ENCODE data around the gene MRTFB.
A peak's percentile ranks its signal among the peaks of the same experiment; 100 is the strongest.
"Not testable (repeated sequence)": the region's sequence is repeated elsewhere in the genome, so short reads cannot be mapped to it uniquely, and the experiment has no call there.

Gene MRTFB, protein sequence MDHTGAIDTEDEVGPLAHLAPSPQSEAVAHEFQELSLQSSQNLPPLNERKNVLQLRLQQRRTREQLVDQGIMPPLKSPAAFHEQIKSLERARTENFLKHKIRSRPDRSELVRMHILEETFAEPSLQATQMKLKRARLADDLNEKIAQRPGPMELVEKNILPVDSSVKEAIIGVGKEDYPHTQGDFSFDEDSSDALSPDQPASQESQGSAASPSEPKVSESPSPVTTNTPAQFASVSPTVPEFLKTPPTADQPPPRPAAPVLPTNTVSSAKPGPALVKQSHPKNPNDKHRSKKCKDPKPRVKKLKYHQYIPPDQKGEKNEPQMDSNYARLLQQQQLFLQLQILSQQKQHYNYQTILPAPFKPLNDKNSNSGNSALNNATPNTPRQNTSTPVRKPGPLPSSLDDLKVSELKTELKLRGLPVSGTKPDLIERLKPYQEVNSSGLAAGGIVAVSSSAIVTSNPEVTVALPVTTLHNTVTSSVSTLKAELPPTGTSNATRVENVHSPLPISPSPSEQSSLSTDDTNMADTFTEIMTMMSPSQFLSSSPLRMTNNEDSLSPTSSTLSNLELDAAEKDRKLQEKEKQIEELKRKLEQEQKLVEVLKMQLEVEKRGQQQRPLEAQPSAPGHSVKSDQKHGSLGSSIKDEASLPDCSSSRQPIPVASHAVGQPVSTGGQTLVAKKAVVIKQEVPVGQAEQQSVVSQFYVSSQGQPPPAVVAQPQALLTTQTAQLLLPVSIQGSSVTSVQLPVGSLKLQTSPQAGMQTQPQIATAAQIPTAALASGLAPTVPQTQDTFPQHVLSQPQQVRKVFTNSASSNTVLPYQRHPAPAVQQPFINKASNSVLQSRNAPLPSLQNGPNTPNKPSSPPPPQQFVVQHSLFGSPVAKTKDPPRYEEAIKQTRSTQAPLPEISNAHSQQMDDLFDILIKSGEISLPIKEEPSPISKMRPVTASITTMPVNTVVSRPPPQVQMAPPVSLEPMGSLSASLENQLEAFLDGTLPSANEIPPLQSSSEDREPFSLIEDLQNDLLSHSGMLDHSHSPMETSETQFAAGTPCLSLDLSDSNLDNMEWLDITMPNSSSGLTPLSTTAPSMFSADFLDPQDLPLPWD

DNA sequence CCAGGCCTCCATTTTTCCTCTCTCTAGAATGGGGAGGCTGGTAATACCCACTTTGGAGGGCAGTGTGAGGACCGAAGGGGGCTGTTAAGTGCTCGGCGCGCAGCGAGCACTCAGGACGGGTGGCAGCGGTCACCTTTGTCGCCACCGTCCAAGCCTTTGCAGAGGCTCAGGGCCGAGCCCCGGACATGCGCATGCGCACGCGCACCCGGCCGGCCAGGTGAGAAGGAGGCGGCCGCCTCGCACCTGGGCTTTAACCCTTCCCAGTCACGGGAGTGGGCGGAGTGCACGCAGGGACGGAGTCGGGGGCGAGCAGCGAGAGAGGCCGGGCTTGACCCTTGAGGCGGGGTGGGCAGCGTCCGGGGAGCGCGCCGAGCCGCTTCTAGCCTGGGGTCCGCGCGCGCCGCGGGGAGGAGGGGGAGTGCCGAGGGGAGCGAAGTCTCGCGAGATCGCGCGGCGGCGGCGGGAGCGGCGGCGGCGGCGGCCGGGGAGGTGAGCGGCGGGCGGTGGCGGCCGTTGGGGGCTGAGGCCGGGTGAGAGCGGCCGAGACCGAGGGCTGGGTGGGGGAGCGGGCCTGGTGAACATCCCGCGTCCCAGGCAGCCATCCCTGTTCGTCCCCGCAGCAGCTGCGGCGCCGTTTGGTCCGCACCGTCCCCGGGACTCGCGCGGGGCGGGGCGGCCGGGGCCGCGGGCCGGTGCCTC, at the start of gene MRTFB:
TSS of gene MRTFB (plus strand) at position 443 of the 699 bp plus-strand sequence. CDS start 69,288 bp downstream, outside the sequence.
- peak; percentile 50 for DNase-seq (ENCODE audit: low read depth, low spot score)

DNA sequence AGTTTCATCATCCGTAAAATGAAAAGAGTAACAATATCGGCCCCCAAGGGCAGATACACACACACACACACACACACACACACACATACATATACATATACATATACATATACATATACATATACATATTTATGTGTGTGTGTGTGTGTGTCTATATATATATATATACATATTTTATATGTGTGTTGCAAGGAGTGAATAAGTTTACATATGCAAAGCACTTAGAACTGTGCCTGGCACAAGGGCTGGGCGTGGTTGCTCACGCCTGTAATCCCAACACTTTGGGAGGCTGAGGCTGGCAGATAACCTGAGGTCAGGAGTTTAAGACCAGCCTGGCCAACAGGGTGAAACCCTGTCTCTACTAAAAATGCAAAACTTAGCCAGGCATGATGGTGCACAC, 47.6 kb upstream of the MRTFB start:
- DNase-seq (ENCODE audit: low read depth, low spot score) = not testable (repeated sequence)

DNA sequence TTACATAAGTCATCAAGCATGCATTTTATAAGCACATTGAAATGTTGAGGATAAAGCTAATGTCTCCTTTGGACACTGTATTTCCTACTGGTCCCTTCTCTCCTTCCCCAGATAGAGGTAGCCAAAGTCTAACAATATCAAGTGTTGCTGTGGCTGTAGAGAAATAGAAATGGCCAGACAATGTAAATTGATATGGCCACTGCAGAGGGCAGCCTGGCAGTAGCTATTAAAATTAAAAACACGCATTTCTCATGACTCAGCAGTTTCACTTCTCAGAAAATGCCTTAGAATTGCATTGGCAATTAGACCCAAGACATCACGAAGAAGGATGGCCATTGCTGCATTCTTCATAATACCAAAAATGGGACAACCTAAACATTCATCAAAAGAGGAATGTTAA, 46.8 kb upstream of the MRTFB start:
- no peak for DNase-seq (ENCODE audit: low read depth, low spot score)

DNA sequence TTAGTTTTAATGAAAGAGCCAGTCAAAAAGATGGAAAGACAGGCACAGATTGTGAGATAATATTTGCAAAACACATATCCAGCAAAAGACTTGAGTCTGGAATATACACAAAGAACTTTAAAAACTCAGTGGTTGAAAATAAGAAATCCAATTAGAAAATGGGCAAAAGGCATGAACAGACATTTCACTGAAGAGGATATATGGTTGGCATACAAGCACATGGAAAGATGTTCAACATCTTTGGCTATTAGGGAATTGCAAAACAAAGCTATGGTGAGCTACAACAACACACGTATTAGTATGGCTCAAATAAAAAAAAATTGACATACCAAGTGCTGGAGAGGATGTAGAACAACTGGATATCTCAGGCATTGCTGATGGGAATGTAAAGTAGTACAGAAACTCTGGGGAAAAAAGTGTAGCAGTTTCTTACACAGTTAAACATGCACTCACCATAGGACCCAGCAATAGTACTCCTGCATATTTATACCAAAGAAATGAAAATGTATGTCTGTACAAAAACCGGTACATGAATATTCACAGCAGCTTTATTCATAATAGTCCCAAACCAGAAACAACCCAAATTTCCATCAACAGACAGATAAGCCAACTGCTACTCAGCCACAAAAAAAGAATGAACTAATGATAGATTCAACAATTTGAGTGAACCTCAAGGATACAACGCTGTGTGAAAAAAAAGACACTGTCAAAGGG, 44.4 kb upstream of the MRTFB start:
- no peak for DNase-seq (ENCODE audit: low read depth, low spot score)

DNA sequence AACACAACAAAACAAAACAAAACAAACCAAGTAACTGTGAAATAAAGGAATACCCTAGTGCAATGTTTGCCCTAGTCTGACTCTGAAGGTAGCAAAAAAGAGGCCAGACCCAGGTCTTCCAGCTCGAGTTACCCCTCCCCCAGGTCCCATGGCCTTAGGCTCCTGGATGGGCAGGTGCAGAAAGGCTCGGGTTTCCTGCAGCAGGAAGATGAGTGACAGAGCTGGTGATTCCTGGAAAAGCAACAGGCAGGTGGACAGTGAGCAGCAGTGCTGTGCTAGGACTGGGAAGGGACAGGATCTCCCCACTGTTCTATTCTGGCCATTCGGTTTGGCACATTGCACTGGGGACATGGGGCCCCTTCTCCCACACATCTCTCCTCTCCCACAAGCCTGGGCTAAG, 42.9 kb upstream of the MRTFB start:
- no peak for DNase-seq (ENCODE audit: low read depth, low spot score)

DNA sequence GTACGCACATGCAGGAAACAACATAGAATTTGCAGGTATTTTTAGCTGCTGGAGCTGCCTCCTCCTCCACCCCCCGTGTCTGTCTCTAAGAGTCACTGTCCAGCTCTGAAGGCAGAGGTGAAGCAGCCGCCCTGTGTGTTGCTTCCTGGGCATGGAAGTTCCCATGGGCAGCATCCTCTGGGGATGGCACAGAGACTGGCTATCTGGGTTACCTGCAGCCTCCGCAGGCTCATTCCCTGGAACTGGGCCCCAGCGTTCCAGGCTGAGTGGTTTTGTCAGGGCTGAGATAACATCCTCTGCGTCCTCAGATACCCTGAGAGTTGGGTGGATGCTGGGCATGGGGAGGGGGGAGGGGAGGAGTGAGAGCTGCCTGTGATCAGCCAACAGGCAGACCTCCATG, 41.5 kb upstream of the MRTFB start:
- DNase-seq (ENCODE audit: low read depth, low spot score) = no peak

DNA sequence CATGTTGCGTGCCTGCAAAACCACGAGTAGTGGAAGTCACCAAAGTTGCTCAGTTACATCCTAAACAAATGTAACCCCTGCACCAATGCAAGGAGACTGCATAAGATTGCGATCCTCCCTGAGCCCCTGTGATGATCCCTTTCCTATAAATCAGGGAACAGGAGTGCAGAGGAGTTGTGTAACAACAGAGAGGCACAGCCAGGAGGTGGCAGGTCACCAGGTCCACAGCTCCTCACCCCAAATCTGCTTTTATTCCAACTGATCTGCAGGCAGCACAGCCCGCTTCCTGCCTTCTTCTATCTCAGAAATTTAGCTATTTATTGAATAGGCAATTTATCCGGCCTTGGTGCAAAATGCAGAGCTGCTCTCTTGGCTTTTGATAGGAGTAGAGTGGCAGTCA, 36.0 kb upstream of the MRTFB start:
- DNase-seq (ENCODE audit: low read depth, low spot score) = no peak

DNA sequence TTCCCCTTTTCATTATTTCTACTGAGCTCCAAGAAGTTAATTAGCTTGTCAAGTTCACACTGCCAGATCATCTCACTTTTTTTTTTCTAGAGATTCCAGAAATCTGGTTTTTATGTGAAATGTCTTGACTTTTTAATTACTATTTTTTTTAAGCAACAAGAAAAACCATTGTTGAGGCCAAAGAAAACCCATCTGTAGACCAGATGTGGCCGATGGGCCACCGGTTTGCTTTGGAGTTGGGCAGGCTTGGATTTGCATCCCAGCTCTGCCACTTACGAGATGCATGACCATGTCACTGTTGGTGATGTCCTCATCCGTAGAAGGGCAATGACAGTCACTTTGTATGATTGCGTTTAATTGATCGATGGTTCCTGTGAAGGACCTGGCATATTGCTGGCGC, 34.2 kb upstream of the MRTFB start:
- no peak for DNase-seq (ENCODE audit: low read depth, low spot score)

DNA sequence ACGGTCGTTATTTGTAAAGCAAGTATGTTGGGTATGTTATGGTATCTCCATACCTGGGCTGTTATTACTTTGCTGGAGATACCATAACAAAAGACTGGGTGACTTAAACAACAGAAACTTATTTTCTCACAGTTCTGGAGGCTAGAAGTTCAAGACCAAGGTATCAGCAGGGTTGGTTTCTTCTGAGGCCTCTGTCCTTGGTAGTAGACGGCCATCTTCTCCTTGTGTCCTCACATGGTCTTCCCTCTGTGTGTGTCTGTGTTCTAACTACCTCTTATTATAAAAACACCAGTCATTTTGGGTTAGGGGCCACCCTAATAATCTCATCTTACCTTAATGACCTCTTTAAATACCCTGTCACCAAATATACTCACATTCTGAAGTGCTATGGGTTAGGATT, 33.2 kb upstream of the MRTFB start:
- no peak for DNase-seq (ENCODE audit: low read depth, low spot score)

DNA sequence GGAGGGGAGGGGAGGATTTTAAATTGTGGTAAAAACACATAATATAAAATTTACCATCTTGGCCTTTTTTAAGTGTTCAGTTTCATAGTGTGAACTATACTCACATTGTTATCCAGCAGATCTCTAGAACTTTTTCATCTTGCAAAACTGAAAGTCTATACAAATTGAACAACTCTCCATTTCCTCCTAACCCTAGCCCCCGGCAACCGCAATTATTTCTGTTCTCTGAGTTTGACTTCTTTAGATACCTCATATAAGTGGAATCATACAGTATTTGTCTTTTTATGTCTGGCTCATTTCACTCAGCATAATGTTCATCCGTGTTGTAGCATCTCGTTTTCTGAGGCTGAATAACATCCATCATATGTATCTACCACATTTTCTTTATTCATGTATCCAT, 30.0 kb upstream of the MRTFB start:
- no peak for DNase-seq (ENCODE audit: low read depth, low spot score)

DNA sequence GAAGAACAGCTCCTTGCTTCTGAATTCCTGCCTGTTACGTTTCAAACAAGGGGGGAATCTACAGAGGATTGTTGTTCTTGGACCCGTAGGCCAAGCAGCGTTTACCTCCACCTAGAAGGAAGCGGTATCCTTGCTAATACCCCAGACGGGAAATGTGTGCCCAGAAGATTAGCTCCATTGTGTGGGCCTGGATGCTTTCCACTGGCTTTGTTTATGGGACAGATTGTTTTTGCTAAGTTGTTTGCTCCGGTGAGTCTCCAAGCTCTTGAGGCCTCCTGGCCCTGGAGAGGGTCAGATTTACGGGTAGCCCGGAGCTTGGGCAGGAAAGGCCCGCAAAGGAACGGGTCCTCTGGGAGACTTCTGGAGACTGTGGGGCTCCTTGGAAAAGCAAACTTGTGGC, 28.4 kb upstream of the MRTFB start:
- no peak for DNase-seq (ENCODE audit: low read depth, low spot score)

DNA sequence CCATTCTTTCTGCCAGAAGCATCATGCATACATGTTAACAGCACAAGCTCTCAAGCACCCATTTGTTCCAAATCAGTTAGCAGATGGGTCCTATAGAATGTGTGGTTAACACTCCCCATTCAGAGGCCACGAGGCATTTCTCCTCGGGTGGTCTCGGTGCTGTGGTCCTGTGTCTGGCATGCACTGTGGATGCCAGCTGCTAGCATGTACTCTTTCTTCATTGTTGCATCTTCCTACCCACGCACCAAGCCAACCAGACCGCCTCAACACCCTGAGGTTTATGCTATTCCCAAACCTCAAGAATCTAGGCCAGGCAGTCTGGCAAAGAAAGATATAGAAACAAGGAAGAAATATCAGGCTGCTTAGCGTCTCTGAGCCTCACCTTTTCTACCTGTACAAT, 27.8 kb upstream of the MRTFB start:
- no peak for DNase-seq (ENCODE audit: low read depth, low spot score)

DNA sequence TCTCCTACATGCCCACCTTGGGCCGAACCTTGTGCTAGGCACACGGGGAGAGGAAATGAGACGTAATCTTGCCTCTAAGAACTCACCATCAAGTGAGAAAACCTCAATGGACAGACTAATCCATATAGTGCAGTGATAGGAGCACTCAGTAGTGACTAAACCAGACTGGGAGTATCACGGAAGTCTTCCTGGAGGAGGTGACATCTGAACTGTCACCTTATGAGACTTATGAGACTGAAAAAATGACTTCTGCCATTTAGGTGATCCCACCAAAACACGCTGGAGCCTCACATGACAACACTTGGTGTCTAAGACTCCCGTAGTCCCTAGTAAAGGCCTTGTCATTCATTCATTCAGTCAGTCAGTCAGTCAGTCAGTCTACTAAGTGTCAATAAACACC, 27.3 kb upstream of the MRTFB start:
- no peak for DNase-seq (ENCODE audit: low read depth, low spot score)

DNA sequence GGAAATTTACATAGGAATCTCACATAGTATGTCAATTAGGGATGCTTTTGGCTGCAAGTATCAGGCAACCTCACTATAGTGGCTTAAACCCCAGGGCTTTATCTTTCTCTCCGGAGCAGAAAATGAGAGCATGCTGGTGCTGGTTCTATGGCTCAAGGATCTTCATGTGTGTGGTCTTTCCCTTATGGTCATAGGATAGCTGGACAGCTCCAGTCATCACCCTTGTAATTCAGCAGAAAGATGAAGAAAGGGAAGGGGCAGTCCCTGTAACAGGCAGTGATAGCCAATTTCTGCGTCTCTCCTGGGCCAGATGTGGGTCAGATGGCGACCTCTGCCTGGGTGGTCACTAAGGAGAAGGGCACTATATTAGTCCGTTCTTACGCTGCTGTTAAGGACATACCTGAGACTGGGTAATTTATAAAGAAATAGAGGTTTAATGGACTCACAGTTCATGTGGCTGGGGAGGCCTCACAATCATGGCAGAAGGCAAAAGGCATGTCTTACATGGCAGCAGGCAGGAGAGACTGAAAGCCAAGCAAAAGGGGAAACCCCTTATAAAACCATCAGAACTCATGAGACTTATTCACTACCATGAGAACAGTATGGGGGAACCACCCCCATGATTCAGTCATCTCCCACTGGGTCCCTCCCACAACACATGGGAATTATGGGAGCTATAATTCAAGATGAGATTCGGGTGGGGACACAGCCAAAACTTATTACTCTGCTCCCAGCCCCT, 23.8 kb upstream of the MRTFB start:
- not testable (repeated sequence) for DNase-seq (ENCODE audit: low read depth, low spot score)

DNA sequence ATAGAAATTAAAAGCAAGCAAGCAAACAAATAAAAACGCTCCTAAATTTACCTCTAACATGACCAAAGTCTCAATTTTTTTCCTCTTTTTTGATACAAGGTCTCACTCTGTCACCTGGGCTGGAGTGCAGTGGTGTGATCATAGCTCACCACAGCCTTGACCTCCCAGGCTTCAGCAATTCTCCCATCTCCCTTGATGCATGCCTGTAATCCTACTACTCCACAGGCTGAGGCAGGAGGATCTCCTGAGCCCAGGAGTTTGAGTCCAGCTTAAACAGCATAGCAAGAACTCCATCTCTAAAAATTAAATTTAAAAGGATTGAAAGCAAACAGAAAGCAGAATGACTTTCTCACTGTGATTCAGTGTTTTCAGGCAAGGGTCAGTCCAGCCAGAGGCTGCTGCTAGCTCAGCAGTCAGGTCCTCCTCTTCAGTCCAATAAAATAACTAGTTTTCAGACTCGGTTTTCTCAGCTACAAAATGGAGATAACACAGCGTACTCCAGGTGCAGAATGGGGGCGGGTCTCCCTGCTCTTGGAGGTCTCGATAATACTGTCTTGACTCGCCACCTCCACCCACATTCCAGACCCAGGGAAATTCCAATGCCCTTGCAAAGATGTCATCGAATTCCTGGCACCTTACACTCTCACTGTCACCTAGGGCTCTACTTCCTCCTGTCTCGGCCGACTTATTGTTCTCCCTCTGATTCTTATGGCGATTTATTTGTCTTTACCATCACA, 20.7 kb upstream of the MRTFB start:
- DNase-seq (ENCODE audit: low read depth, low spot score) = no peak

DNA sequence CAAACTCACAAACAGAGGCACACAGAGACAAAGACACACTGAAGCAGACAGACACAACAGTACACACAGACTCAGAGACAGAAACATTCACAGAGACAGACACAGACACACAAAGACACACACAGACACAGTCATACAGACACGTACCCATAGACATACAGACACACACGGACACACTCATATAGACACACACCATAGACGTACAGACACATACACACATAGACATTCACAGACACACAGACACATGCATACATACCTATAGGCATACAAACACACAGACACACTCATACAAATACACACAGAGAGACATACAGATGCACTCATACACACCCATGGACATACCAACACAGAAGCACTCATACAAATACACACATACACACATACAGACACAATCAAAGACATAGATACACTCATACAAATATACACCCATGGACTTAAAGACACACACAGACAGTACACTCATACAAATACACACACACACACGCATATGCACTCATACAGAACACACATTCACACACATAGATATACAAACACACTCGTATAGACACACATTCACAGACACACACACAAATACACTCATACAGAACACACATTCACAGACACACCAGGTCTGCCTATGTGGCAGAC, 19.9 kb upstream of the MRTFB start:
- DNase-seq (ENCODE audit: low read depth, low spot score) = no peak

DNA sequence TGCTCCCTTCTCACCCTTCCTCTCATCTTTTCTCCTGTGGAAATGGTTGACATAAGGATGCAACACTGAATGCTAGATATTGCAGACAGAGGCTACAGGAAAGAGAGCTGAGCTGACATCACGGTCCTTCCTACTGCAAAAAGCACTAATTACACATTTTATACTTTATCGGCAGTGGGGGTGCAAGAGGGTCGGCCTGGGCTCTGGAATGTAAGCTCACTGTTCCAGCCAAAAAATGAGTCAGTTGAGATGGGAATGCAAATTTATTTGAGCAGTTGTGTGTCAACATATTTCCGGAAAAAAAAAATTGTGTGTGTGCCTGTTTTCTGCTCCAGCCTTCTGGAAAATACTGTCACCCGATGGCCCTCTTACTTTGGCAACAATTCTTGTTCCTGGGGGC, 14.1 kb upstream of the MRTFB start:
- DNase-seq (ENCODE audit: low read depth, low spot score) = no peak

DNA sequence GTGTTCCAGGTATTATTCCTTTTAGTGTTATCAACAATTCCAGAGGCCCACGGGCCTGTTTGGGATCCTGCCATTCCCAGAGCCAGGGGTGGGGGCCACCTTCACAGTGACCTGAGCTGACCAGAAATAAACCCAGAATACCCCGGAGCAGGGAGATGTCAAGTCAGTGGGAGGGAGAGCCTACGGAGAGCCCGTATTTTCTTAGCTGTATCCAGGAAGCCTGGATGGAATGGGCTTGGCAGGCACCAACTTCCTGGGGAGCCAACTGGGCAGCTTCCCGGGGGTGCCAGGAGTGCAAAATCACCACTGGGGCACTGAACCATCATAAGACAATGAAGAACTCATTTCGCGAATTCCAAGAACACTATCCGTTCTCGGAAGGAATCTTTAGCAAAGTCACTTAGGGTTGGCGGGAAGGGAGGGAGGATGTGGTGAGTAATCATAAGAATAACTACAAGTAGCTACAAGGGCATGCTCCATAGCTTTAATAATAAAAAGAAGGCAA, 13.2 kb upstream of the MRTFB start:
- DNase-seq (ENCODE audit: low read depth, low spot score) = no peak

DNA sequence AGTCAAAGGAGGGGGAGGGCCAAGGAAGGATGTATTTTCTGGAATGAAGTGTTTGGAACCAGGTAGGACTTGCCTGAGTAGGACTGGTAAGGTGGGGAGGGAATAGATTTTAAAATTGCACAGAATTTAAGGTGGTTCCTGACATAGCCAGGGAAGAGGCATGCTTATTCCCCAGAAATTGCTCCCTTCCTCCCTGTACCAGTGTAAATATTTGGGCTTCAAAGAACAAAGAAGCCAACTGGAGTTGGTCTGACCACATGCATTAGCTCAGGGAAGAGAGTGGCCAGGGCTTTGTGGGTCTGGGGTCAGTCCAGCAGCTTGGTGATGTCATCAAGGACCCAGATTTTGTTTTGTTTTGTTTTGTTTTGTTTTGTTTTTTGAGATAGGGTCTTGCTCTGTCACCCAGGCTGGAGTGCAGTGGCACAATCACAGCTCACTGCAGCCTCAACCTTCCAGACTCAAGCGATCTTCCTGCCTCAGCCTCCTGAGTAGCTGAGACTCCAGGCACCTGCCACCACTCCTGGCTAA, 9.3 kb upstream of the MRTFB start:
- no peak for DNase-seq (ENCODE audit: low read depth, low spot score)

Measured in activated naive CD8-positive, alpha-beta T cell treated with anti-CD3 and anti-CD28 coated beads, Interleukin-2, amount 50 U/mL, for 16 hours (primary cell).